ENCODE results near the gene ATF7IP2. TPM values are rescaled to one million over a fixed set of nuclear protein-coding genes. Genes with fewer than 3 reads are reported as not detected.
"Not testable (repeated sequence)": the region's sequence is repeated elsewhere in the genome, so short reads cannot be mapped to it uniquely, and the experiment has no call there.

The ATF7IP2 gene
- total RNA-seq, 1 experiment from 2014 or later: 22.8 TPM

DNA sequence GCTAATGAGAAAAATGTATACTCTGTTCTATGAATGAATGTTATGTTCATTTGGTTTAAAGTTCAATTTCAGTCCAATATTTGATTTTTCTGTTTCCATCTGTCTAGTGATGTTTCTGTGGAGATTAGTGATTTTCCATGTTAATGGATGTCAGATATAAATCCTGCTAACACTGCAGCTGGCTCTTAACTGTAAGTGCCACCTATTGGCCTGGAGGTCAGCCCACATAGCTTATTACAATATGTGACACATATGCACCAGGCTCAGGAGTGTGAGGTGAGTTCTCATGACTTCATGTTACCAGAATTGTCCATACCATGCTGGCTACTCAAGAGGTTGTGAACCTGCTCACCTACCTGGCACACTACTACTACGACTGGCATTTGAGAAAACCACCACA, 17.1 kb downstream of the ATF7IP2 start:
- H3K27me3 ChIP-seq (ENCODE audit: control insufficient read depth, insufficient read depth, low read length): no peaks in the 10 kb centered on the region
- DNase-seq: no peak
- H3K36me3 ChIP-seq (replicated peaks; ENCODE audit: control insufficient read depth, insufficient read depth, low read length): no peaks in the 10 kb centered on the region
- H3K4me3 ChIP-seq (ENCODE audit: insufficient read depth, low read depth, low read length): no peak overlapping the region

DNA sequence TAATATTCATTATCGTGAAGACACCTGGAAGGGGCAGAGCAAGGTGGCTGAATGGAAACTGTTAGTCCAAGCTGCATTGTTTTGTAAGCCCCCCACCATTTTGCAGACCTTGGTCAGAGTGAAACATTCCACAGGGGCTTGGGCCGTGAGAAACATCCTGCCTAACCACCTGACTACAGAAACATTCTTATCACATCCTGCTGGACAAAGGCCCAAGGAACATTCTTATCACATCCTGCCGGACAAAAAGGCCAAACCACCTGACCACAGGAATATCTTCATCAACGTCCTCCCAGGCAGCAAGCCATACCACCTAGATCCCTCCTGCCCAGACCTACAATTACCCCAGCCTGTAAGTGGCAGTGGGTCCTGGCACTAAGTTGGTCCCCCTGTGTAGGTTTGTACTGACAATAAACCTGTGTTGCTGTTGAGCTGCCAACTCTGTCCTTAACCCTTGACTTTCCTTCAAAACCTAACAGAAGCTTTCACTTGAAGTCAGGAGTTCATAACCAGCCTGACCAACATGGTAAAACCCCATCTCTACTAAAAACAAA, 19.6 kb downstream of the ATF7IP2 start:
- no peaks in the 10 kb centered on the region for H3K36me3 ChIP-seq (replicated peaks; ENCODE audit: control insufficient read depth, insufficient read depth, low read length)
- no peak for DNase-seq

DNA sequence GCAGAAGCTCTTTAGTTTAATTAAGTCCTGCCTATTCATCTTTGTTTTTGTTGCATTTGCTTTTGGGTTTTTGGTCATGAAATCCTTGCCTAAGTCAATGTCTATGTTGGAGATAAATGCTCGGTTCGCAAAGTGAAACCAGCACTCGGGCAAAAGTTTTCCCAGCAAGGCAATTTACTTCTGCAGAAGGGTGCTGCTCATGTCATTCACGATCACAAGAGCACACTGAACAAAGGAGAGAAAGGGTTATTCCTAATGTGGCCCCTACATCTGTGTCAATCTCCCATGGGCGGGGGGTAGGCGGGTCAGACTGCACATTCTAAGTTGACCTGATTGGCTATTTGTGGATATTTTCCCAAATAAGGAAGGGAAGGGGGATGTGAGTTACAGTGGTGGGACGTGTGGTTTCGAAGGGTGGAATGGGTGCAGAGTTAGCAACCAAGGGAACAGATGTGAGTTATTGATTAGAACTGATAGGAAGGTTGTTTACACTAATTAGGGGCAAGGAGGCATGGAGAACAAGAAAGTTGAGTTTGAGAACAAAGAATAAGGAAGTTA, 23.0 kb downstream of the ATF7IP2 start:
- no peak for DNase-seq
- Histone ChIP-seq H3K27me3 (ENCODE audit: control insufficient read depth, insufficient read depth, low read length) (no peaks in the 10 kb centered on the region), H3K36me3 (replicated peaks; ENCODE audit: control insufficient read depth, insufficient read depth, low read length) (no peaks in the 10 kb centered on the region), H3K4me3 (ENCODE audit: insufficient read depth, low read depth, low read length) (no peak overlapping the region)

More for the DNA sequence above, 19.6 kb downstream of the ATF7IP2 start:
- Histone ChIP-seq H3K27me3 (ENCODE audit: control insufficient read depth, insufficient read depth, low read length) (no peaks in the 10 kb centered on the region), H3K4me3 (ENCODE audit: insufficient read depth, low read depth, low read length) (no peak overlapping the region)

DNA sequence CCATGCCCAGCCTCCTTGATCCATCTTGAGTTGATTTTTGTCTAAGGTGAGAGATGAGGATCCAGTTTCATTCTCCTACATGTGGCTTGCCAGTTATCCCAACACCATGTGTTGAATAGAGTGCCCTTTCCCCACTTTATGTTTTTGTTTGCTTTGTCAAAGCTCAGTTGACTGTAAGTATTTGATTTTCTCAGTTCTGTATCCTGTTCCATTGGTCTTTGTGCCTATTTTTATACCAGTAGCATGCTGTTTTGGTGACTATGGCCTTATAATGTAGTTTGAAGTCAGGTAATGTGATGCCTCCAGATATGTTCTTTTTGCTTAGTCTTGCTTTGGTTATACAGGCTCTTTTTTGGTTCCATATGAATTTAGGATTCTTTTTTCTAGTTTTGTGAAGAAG, 23.9 kb downstream of the ATF7IP2 start:
- H3K27me3 ChIP-seq (ENCODE audit: control insufficient read depth, insufficient read depth, low read length); H3K4me3 ChIP-seq (ENCODE audit: insufficient read depth, low read depth, low read length); DNase-seq; H3K36me3 ChIP-seq (replicated peaks; ENCODE audit: control insufficient read depth, insufficient read depth, low read length): not testable (repeated sequence)

DNA sequence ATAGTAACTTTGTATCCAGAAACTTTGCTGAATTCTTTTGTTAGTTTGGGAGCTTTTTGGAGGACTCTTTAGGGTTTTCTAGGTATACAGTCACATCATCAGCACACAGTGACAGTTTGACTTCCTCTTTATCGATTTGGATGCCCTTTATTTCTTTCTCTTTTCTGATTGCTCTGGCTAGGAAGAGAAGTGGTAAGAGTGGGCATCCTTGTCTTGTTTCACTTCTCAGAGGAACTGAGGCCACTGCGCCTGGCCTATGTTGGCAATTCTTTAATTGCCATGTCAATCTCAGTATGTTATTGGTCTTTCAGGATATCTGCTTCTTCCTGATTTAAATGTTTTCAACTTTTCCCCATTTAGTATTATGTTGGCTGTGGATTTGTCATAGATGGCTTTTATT, 24.6 kb downstream of the ATF7IP2 start:
- Histone ChIP-seq H3K27me3 (ENCODE audit: control insufficient read depth, insufficient read depth, low read length) (no peaks in the 10 kb centered on the region), H3K36me3 (replicated peaks; ENCODE audit: control insufficient read depth, insufficient read depth, low read length) (no peaks in the 10 kb centered on the region; the same call in 1 of the 2 replicates), H3K4me3 (ENCODE audit: insufficient read depth, low read depth, low read length) (no peak overlapping the region)
- DNase-seq: no peak

DNA sequence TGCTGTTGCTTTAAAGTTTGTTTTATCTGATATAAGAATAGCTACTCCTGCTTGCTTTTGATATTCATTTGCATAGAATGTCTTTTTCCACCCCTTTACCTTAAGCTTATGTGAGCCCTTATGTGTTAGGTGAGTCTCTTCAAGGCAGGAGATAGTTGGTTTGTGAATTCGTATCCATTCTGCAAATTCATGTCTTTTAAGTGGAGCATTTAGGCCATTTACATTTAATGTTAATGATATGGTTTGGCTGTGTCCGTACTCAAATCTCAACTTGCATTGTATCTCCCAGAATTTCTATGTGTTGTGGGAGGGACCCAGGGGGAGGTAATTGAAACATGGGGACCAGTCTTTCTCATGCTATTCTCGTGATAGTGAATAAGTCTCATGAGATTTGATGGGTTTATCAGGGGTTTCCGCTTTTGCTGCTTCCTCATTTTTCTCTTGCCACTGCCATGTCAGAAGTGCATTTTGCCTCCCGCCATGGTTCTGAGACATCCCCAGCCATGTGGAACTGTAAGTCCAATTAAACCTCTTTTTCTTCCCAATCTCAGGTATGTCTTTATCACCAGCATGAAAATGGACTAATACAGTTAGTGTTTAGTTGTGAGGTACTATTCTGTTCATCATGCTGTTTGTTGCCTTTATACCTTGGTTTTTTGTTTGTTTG, 27.2 kb downstream of the ATF7IP2 start:
- Histone ChIP-seq H3K36me3 (replicated peaks; ENCODE audit: control insufficient read depth, insufficient read depth, low read length) (no peaks in the 10 kb centered on the region; the same call in 1 of the 2 replicates), H3K27me3 (ENCODE audit: control insufficient read depth, insufficient read depth, low read length) (no peaks in the 10 kb centered on the region), H3K4me3 (ENCODE audit: insufficient read depth, low read depth, low read length) (no peak overlapping the region)
- DNase-seq: no peak

DNA sequence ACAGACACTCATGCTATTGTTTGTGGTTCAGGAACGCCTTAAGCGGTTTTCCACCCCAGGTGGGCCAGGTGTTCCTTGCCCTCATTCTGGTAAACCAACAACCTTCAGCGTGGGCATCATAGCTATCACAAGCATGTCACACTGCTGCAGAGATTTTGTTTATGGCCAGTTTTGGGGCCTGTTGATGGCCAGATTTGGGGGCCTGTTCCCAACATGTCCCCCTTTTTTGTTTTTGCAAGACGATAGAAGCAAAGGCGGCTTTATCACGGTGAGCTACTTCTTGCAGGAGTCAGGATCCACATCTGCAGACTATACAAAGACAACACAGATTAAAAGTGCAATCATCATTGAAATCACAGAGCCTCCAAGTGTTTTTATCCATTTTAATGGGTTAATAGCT, 32.3 kb downstream of the ATF7IP2 start:
- DNase-seq; H3K27me3 ChIP-seq (ENCODE audit: control insufficient read depth, insufficient read depth, low read length); H3K36me3 ChIP-seq (replicated peaks; ENCODE audit: control insufficient read depth, insufficient read depth, low read length); H3K4me3 ChIP-seq (ENCODE audit: insufficient read depth, low read depth, low read length): not testable (repeated sequence)

DNA sequence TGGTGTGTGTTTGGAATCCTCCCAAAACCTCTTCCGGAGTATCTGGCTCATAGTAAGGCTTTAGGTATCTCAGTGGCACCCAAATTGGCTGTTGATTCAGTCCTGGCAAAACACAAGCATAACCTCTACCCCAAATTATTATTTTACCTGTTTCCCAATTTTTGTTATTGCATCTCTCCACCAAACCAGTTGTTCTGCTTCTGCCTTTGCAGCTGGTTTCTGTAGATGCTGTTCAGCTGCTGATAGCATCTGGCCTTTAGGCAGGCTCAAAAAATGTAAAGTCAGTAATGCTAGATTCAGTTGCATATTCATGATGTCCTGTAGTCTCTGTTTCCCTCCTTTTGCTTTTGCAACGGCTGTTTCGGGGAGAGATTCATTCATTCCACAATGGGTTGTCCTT, 33.8 kb downstream of the ATF7IP2 start:
- no peak overlapping the region for H3K4me3 ChIP-seq (ENCODE audit: insufficient read depth, low read depth, low read length)
- no peaks in the 10 kb centered on the region; the same call in none of the 2 replicates for H3K36me3 ChIP-seq (replicated peaks; ENCODE audit: control insufficient read depth, insufficient read depth, low read length)
- H3K27me3 ChIP-seq (ENCODE audit: control insufficient read depth, insufficient read depth, low read length): no peaks in the 10 kb centered on the region
- DNase-seq: no peak

DNA sequence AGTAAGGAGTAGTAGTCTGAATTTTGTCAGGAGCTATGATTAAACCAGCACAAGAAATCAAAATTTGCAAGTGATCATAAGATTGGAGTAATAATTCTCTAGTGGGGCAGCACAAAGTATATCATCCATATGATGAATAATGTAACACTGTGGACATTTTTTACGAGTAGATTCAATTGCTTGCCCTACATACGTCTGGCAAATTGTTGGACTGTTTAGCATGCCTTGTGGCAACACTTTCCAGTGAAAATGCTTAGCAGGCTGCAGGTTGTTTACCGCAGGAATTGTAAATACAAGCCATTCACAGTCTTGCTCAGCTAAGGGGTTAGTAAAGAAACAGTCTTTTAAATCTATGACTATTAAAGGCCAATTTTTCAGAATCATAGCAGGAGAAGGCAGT, 35.7 kb downstream of the ATF7IP2 start:
- DNase-seq: no peak
- Histone ChIP-seq H3K27me3 (ENCODE audit: control insufficient read depth, insufficient read depth, low read length) (no peaks in the 10 kb centered on the region), H3K36me3 (replicated peaks; ENCODE audit: control insufficient read depth, insufficient read depth, low read length) (no peaks in the 10 kb centered on the region; the same call in 1 of the 2 replicates), H3K4me3 (ENCODE audit: insufficient read depth, low read depth, low read length) (no peak overlapping the region)

DNA sequence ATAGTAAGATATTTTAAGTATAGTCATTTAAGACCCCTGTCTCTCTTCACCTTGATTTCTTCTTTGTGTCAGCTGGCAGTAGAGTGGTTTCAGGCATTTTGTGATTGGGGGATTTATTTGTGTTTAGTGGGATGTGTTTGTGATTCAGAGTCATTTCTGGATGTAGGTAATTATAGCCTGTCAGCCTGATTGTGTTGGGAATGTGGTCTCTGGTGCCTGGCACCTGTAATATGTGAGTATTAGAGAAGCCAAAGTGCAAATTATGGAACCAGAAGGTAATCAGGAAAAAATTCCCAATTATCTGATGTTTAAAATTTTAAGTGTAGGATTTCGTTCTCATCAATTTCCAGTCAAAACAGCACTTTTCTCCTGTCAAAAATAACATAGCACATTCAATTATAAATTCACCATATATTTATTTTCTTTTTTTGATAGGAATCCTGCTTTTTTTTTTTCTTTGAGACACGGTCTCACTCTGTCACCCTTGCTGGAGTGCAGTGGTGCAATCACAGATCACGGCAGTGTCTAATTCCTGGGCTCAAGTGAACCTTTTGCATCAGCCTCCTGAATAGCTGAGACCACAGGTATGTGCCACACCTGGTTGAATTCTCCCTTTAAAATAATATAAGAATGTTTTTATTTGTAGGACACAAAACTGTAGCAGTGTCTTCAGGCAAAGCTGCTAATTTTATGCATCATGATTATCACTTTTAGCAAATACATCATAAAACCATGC, 42.7 kb downstream of the ATF7IP2 start:
- no peaks in the 10 kb centered on the region for H3K27me3 ChIP-seq (ENCODE audit: control insufficient read depth, insufficient read depth, low read length)
- H3K36me3 ChIP-seq (replicated peaks; ENCODE audit: control insufficient read depth, insufficient read depth, low read length): peaks cover 2% of the 10 kb centered on the region

DNA sequence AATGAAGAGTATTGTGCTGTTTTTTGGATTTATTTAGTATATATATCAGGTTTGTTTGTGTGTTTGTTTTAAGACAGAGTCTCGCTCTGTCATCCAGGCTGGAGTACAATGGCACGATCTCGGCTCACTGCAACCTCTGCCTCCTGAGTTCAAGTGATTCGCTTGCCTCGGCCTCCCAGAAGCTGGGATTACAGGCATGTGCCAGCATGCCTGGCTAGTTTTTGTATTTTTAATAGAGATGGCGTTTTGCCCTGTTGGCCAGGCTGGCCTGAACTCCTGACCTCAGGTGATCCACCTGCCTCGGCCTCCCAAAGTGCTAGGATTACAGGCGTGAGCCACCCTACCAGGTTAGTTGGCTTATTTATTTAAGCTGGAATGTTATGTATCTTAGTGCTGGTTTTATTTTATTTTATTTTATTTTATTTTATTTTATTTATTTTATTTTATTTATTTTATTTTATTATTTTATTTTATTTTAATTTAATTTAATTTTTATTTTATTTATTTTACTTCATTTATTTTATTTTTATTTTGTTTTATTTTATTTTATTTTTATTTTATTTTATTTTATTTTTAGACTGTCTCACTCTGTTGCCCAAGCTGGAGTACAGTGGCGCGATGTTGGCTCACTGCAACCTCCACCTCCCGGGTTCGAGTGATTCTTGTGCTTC, 43.6 kb downstream of the ATF7IP2 start:
- not testable (repeated sequence) for H3K27me3 ChIP-seq (ENCODE audit: control insufficient read depth, insufficient read depth, low read length); H3K4me3 ChIP-seq (ENCODE audit: insufficient read depth, low read depth, low read length); DNase-seq; H3K36me3 ChIP-seq (replicated peaks; ENCODE audit: control insufficient read depth, insufficient read depth, low read length)

More for the DNA sequence above, 42.7 kb downstream of the ATF7IP2 start:
- no peak overlapping the region for H3K4me3 ChIP-seq (ENCODE audit: insufficient read depth, low read depth, low read length)
- no peak for DNase-seq

DNA sequence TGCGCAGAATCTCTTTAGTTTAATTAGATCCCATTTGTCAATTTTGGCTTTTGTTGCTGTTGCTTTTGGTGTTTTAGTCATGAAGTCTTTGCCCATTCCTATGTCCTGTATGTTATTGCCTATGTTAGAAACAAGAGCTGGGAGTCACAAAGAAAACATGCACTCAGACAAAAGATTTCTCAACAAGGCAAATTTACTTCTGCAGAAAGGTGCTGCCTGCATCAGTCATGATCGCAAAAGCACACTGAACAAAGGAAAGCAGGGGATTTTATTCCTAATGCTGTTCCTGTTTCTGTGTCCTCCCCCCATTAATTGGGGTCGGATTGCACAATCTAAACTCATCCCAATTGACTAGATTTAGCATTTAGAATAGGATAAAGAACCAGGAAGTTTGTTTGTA, 55.9 kb downstream of the ATF7IP2 start:
- peaks cover 3% of the 10 kb centered on the region for H3K36me3 ChIP-seq (replicated peaks; ENCODE audit: control insufficient read depth, insufficient read depth, low read length)
- H3K4me3 ChIP-seq (ENCODE audit: insufficient read depth, low read depth, low read length): no peak overlapping the region
- H3K27me3 ChIP-seq (ENCODE audit: control insufficient read depth, insufficient read depth, low read length): no peaks in the 10 kb centered on the region
- no peak for DNase-seq

DNA sequence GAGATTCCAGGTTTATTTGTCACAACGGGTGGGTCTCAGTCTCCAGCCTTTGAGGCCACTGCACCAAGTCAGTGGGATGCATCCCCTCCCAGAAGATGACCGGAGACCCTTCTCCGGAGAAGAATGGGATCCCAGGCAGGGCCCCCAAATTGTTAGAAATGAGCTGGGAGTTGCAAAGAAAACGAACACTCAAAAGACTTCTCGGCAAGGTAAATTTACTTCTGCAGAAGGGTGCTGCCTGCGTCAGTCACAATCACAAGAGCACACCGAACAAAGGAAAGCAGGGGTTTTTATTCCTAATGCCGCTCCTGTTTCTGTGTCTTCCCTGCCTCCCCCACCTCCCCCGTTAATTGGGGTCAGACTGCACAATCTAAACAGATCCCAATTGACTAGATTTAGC, 61.4 kb downstream of the ATF7IP2 start:
- no peaks in the 10 kb centered on the region for H3K27me3 ChIP-seq (ENCODE audit: control insufficient read depth, insufficient read depth, low read length)
- H3K4me3 ChIP-seq (ENCODE audit: insufficient read depth, low read depth, low read length): no peak overlapping the region
- H3K36me3 ChIP-seq (replicated peaks; ENCODE audit: control insufficient read depth, insufficient read depth, low read length): peaks cover 2% of the 10 kb centered on the region
- DNase-seq: no peak
